ENCODE data around the gene RPP14.

DNA sequence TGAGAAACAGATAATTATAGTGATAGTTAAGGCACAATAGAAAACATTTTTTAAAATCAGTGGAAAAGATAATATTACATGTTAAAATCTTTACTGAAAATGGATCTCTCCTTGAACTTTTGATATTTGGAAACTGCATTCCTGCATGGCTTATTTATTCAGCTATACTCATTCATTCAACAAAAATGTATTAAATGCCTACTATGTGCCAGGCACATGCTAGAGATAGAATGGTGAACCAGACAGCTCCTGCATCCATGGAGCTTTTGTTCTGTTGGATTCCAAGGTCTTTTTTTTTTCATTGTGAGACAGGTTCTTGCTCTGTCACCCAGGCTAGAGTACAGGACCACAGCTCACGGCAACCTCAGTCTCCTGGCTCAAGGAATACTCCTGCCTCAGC is 31.1 kb downstream of the RPP14 start:
- TF ChIP-seq CHD2 (IDR thresholded peaks at IDR 0.05; ENCODE audit: borderline replicate concordance, low read depth, low read length) (no peak), NR2C2 (IDR thresholded peaks at IDR 0.05; ENCODE audit: borderline replicate concordance, control insufficient read depth, insufficient read length, low read depth) (no peak), TCF7 (IDR thresholded peaks at IDR 0.05; ENCODE audit: borderline replicate concordance) (no peak), SPI1 (IDR thresholded peaks at IDR 0.05; ENCODE audit: borderline replicate concordance, insufficient read depth, low read depth, low read length) (no peak), BHLHE40 (IDR thresholded peaks at IDR 0.05; ENCODE audit: borderline replicate concordance in 1 of 2, low read depth in 2 of 2, low read length in 1 of 2) (no peak), ZNF217 (IDR thresholded peaks at IDR 0.05) (no peak)
- TF ChIP-seq, protein P1, sequence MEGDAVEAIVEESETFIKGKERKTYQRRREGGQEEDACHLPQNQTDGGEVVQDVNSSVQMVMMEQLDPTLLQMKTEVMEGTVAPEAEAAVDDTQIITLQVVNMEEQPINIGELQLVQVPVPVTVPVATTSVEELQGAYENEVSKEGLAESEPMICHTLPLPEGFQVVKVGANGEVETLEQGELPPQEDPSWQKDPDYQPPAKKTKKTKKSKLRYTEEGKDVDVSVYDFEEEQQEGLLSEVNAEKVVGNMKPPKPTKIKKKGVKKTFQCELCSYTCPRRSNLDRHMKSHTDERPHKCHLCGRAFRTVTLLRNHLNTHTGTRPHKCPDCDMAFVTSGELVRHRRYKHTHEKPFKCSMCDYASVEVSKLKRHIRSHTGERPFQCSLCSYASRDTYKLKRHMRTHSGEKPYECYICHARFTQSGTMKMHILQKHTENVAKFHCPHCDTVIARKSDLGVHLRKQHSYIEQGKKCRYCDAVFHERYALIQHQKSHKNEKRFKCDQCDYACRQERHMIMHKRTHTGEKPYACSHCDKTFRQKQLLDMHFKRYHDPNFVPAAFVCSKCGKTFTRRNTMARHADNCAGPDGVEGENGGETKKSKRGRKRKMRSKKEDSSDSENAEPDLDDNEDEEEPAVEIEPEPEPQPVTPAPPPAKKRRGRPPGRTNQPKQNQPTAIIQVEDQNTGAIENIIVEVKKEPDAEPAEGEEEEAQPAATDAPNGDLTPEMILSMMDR (IDR thresholded peaks at IDR 0.05 in 2 of 3, conservative IDR thresholded peaks at IDR 0.05 in 1 of 3; ENCODE audit: control insufficient read depth in 2 of 3, extremely low read depth in 1 of 3, insufficient read depth in 1 of 3, low read depth in 3 of 3, low read length in 3 of 3), result no peak

Data from GM12878 (cell line).